GM21367 (cell line): ENCODE results near the gene LIMK2.

Source experiments
- ATAC-seq: cut with Tn5 transposase; IDR thresholded peaks from one replicate; pipeline ENCODE4 v1.9.1; 2021; ENCODE audit not compliant: unreplicated experiment

Gene LIMK2

GRCh38 chr22:31271026-31271425 is 58.9 kb downstream of the LIMK2 start:
- ATAC-seq, result no peak

GRCh38 chr22:31271485-31271884 is 59.4 kb downstream of the LIMK2 start:
- no peak for ATAC-seq

DNA sequence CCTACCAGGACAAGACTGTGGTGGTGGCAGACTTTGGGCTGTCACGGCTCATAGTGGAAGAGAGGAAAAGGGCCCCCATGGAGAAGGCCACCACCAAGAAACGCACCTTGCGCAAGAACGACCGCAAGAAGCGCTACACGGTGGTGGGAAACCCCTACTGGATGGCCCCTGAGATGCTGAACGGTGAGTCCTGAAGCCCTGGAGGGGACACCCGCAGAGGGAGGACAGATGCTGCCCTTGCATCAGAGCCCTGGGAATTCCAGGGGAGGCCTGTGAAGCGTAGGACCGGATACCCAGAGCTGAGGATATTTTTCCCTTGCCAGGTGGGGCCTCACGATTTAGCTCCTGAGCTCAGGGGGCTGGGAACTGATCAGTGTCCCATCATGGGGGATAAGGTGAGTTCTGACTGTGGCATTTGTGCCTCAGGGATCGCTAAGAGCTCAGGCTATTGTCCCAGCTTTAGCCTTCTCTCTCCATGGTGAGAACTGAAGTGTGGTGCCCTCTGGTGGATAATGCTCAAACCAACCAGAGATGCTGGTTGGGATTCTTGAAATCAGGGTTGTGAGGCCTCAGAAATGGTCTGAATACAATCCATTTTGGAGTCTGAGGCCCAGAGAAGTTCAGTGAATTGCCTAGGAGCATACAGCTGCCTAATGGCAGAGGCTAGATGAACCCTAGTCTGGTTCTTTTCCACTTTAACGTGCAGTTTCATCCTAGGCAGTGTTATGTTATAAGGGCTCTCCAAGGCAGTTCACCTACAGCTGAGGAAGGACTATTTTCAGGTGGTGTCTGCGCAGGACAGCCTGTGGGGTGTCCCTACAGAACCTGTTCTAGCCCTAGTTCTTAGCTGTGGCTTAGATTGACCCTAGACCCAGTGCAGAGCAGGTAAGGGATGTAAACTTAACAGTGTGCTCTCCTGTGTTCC is 60.7 kb downstream of the LIMK2 start:
- ATAC-seq, result no peak

DNA sequence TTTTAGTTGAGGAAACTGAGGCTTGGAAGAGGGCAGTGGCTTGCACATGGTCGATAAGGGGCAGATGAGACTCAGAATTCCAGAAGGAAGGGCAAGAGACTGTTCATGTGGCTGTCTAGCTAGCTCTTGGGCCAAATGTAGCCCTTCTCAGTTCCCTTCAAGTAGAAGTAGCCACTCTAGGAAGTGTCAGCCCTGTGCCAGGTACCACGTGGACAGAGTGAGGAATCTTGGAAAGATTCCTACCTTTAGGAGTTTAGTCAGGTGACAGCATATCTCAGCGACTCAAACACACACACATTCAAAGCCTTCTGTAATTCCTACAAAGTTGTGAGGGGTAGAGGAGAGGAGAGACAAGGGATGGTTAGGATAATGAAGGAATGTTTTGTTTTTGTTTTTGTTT is 61.9 kb downstream of the LIMK2 start:
- no peak for ATAC-seq

GRCh38 chr22:31275018-31275417 is 62.9 kb downstream of the LIMK2 start:
- no peak for ATAC-seq

GRCh38 chr22:31275576-31275975 is 63.5 kb downstream of the LIMK2 start:
- ATAC-seq, result no peak

GRCh38 chr22:31276426-31277167 is 64.5 kb downstream of the LIMK2 start:
- ATAC-seq, result no peak

DNA sequence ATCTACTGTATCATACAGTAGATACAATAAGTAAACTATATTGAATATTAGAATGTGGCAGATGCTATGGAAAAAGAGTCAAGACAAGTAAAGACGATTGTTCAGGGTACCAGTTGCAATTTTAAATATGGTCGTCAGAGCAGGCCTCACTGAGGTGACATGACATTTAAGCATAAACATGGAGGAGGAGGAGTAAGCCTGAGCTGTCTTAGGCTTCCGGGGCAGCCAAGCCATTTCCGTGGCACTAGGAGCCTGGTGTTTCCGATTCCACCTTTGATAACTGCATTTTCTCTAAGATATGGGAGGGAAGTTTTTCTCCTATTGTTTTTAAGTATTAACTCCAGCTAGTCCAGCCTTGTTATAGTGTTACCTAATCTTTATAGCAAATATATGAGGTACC is 65.6 kb downstream of the LIMK2 start:
- ATAC-seq, result no peak

- no peak for ATAC-seq
These were observed 66.1 kb downstream of the LIMK2 start for GRCh38 chr22:31278151-31278621.

- no peak for ATAC-seq
These were observed 66.7 kb downstream of the LIMK2 start for GRCh38 chr22:31278626-31279326.

- ATAC-seq, result no peak
These were observed 67.2 kb downstream of the LIMK2 start for GRCh38 chr22:31279327-31279669.

DNA sequence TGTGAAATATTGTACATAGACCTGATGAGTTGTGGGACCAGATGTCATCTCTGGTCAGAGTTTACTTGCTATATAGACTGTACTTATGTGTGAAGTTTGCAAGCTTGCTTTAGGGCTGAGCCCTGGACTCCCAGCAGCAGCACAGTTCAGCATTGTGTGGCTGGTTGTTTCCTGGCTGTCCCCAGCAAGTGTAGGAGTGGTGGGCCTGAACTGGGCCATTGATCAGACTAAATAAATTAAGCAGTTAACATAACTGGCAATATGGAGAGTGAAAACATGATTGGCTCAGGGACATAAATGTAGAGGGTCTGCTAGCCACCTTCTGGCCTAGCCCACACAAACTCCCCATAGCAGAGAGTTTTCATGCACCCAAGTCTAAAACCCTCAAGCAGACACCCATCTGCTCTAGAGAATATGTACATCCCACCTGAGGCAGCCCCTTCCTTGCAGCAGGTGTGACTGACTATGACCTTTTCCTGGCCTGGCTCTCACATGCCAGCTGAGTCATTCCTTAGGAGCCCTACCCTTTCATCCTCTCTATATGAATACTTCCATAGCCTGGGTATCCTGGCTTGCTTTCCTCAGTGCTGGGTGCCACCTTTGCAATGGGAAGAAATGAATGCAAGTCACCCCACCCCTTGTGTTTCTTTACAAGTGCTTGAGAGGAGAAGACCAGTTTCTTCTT is 67.9 kb downstream of the LIMK2 start:
- no peak for ATAC-seq

- no peak for ATAC-seq
These were observed 69.6 kb downstream of the LIMK2 start for GRCh38 chr22:31281733-31282132.

GRCh38 chr22:31282748-31283468 is 70.8 kb downstream of the LIMK2 start:
- ATAC-seq, result no peak

DNA sequence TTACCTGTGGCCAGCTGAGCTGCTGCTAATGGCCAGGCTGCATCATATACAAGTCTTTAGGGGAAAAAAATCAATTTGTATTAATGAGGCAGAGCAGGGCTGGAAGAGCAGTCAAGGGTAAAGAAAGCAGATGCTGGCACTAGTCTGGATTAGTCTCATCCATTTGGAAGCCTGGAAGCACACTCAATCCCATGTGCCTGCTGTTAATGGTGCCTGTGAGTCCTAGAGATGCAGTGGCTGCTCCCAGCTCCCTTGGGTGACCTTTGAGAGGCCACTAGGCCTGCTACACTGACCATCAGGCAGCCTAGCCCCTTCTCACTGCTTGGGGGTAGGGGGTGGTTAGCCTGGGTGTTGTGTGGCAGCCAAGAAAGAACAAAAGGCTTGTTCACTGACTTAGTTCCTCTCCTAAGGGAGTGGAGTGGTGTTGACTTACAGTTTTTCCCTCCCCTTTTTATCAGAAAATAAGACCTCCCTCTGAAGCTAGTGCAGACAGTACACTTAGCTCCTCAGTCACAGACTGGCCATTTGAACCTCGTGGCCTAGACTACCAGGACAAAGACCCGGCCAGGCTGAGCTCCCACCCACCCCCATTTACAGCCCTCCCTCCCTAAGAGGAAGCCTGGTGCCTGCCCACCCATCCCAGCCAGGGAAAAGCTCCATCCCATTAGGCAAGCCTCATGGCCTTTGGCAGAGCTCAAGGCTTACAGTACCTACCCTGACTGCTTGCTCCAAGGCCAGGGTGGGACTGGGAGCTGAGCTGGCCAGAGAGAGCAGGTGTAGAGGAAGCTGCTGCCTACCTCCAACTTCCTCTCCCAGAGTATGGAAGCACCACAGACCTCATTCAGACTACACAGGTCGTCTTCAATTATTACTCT is 72.4 kb downstream of the LIMK2 start:
- no peak for ATAC-seq

- no peak for ATAC-seq
These were observed 74.5 kb downstream of the LIMK2 start for GRCh38 chr22:31286360-31287255.

- ATAC-seq, result no peak
These were observed 75.9 kb downstream of the LIMK2 start for GRCh38 chr22:31287818-31288495.
